K562 (cell line): Measurements from ENCODE around the gene TMEM209. TPM values are rescaled to one million over a fixed set of nuclear protein-coding genes. Genes with fewer than 3 reads are reported as not detected.
"Not testable (repeated sequence)": the region's sequence is repeated elsewhere in the genome, so short reads cannot be mapped to it uniquely, and the experiment has no call there.

Source experiments
- ATAC-seq: fragments of 200-7000 bp; cut with Tn5 transposase; 3 replicates; pipeline ENCODE4 v1.9.1; 2020; ENCODE audit warnings: moderate library complexity
- BruUV-seq: library from RNA; stranded (reverse); fragments of 400-500 nt; replicated peaks from 2 replicates; lab custom pipeline; 2021; lab: Mats Ljungman, UMichigan
- CTCF ChIA-PET: fragments of 300-600 bp; formaldehyde crosslinking; extraction: SDS; loops from one replicate; lab custom pipeline; 2021; ENCODE audit warnings: low intra/inter-chr PET ratio; lab: Yijun Ruan, JAX
- POLR2A ChIA-PET: fragments of 300-600, 350-650 bp; sonication (Branson Sonifier 250); formaldehyde crosslinking; extraction: SDS; loops from one replicate; lab custom pipeline; 2021; ENCODE audit warnings: antibody characterized with exemption, inconsistent platforms; lab: Yijun Ruan, JAX
- DNase-seq, 4 experiments: peaks; one replicate each; pipeline versions ENCODE4 v3.0.0 to v3.0.0-alpha.2; 2011 to 2018; ENCODE audit warnings: low spot score in 3 of 4, mixed read lengths in 3 of 4; ENCODE audit errors: extremely low read depth in 1 of 4
- FAIRE-seq: peaks from 2 replicates; lab custom pipeline; 2011; peaks lifted over from hg19 to GRCh38; lab: Jason Lieb, UNC
- H2AFZ ChIP-seq: 2 replicates; pipeline ENCODE4 v1.6.0; 2011; ENCODE audit warnings: low read depth, low read length, control low read depth, inconsistent platforms
- H3K27ac ChIP-seq: fragments of 200-600 bp; 3 replicates; pipeline ENCODE4 v1.8.0; 2011; ENCODE audit warnings: low read depth, mild to moderate bottlenecking, control low read depth, inconsistent platforms, low read length, moderate library complexity, mixed read lengths; ENCODE audit errors: extremely low read depth
- H3K27me3 ChIP-seq, 2 experiments: fragments of 300-600 bp in 1 of 2; 2 replicates in 1 of 2; 3 replicates in 1 of 2; pipeline versions ENCODE4 v1.6.0 to v1.8.0; 2011; ENCODE audit warnings: inconsistent platforms in 2 of 2, low read length in 2 of 2, mild to moderate bottlenecking in 1 of 2, mixed read lengths in 1 of 2, moderate library complexity in 1 of 2; ENCODE audit not compliant: control insufficient read depth in 2 of 2, insufficient read depth in 2 of 2
- H3K36me3 ChIP-seq: fragments of 300-600 bp; 3 replicates; pipeline ENCODE4 v1.8.0; 2011; ENCODE audit warnings: mild to moderate bottlenecking, low read length, inconsistent platforms; ENCODE audit not compliant: control insufficient read depth, insufficient read depth
- H3K4me1 ChIP-seq, 2 experiments: fragments of 200-600 bp in 1 of 2; replicated peaks in 1 of 2; 2 replicates in 1 of 2; 3 replicates in 1 of 2; pipeline versions ENCODE4 v1.5.1 to v1.8.0; 2011; ENCODE audit warnings: inconsistent platforms in 2 of 2, low read length in 2 of 2, mild to moderate bottlenecking in 1 of 2, mixed read lengths in 1 of 2, moderate library complexity in 1 of 2; ENCODE audit not compliant: control insufficient read depth in 2 of 2, insufficient read depth in 2 of 2
- H3K4me2 ChIP-seq: 2 replicates; pipeline ENCODE4 v1.6.1; 2011; ENCODE audit warnings: low read length, control low read depth, inconsistent platforms, mixed read lengths; ENCODE audit not compliant: insufficient read depth
- H3K4me3 ChIP-seq: fragments of 200-600 bp; sonication (generic), shearing (Covaris generic); 2 replicates; pipeline ENCODE4 v1.5.1; 2016; ENCODE audit warnings: control low read depth, inconsistent platforms
- H3K79me2 ChIP-seq: fragments of 200-600 bp; 3 replicates; pipeline ENCODE4 v1.8.0; 2011; ENCODE audit warnings: low read length, inconsistent platforms; ENCODE audit not compliant: control insufficient read depth, insufficient read depth
- H3K9ac ChIP-seq, 2 experiments: 2 replicates each; pipeline versions ENCODE4 v1.6.0 to v1.6.1; 2011; ENCODE audit warnings: low read depth in 2 of 2, low read length in 2 of 2, control low read depth in 1 of 2, inconsistent platforms in 1 of 2, mild to moderate bottlenecking in 1 of 2, mixed read lengths in 1 of 2; ENCODE audit not compliant: insufficient read depth in 1 of 2
- H3K9me1 ChIP-seq: one replicate; pipeline ENCODE4 v1.6.0; 2011; ENCODE audit warnings: inconsistent platforms, mild to moderate bottlenecking, low read length, moderate library complexity; ENCODE audit not compliant: control insufficient read depth, insufficient read depth
- H3K9me3 ChIP-seq: replicated peaks from 2 replicates; pipeline ENCODE4 v1.5.1; 2011; ENCODE audit warnings: low read depth, low read length, inconsistent platforms; ENCODE audit not compliant: control insufficient read depth, insufficient read depth
- H4K20me1 ChIP-seq: replicated peaks from 2 replicates; pipeline ENCODE4 v1.6.1; 2011; ENCODE audit warnings: low read length, inconsistent platforms, mixed read lengths; ENCODE audit not compliant: control insufficient read depth, insufficient read depth
- ATF3 ChIP-seq, 2 experiments: fragments of 450-650 bp in 1 of 2; sonication (generic) in 1 of 2; formaldehyde crosslinking in 1 of 2; IDR thresholded peaks in 1 of 2; conservative IDR thresholded peaks in 1 of 2; 2 replicates each; pipeline versions ENCODE4 v1.6.1 to v1.8.1; 2016 to 2023; ENCODE audit warnings: mild to moderate bottlenecking in 2 of 2, moderate library complexity in 2 of 2, inconsistent platforms in 1 of 2, missing genetic modification reagents in 1 of 2
- CEBPB ChIP-seq: fragments of 450-650 bp; IDR thresholded peaks from 2 replicates; pipeline ENCODE4 v1.6.1; 2016; ENCODE audit warnings: missing genetic modification characterization, missing compliant biosample characterization
- CEBPG ChIP-seq, 3 experiments: fragments of 200-800 bp in 1 of 3; sonication (Bioruptor generic) in 1 of 3; sonication (generic) in 1 of 3; formaldehyde crosslinking in 1 of 3; IDR thresholded peaks in 2 of 3; conservative IDR thresholded peaks in 1 of 3; 2 replicates each; pipeline versions ENCODE4 v1.6.1 to v1.8.0; 2016 to 2022; ENCODE audit warnings: missing compliant biosample characterization in 2 of 3, missing genetic modification characterization in 2 of 3, mild to moderate bottlenecking in 1 of 3, missing genetic modification reagents in 1 of 3
- DPF2 ChIP-seq: fragments of 450-650 bp; IDR thresholded peaks from 2 replicates; pipeline ENCODE4 v1.6.1; 2016
- E2F5 ChIP-seq: sonication (generic); formaldehyde crosslinking; IDR thresholded peaks from 2 replicates; pipeline ENCODE4 v1.8.0; 2022; ENCODE audit warnings: mild to moderate bottlenecking, missing genetic modification reagents
- SUPT5H ChIP-seq: fragments of 450-650 bp; IDR thresholded peaks from 2 replicates; pipeline ENCODE4 v1.6.1; 2016
- ZNF121 ChIP-seq: sonication (generic); formaldehyde crosslinking; conservative IDR thresholded peaks from 2 replicates; pipeline ENCODE4 v1.8.0; 2022; ENCODE audit warnings: missing genetic modification reagents
- WGBS: fragments of 100-300 bp; shearing (Covaris generic); methylation state at CpG from one replicate; pipeline ENCODE4 v1.1.6; 2016; ENCODE audit warnings: low coverage, mixed read lengths; ENCODE audit not compliant: insufficient coverage; ENCODE audit errors: missing lambda C conversion rate; 5-methylcytosine and 5-hydroxymethylcytosine counted together
- in situ Hi-C: fragments of 300-500 bp; cut with MboI; formaldehyde crosslinking; loops from 4 replicates; pipeline ENCODE4 v1.15.0; 2018; ENCODE audit warnings: inconsistent platforms, mixed read lengths
- intact Hi-C: fragments of 100-400 bp; cut with micrococcal nuclease; formaldehyde crosslinking; loops from 2 replicates; pipeline ENCODE4 v1.14.2; 2022
- polyA plus RNA-seq, 8 experiments: library from polyadenylated mRNA; depleted of rRNA in 4 of 8; stranded (reverse) in 5 of 8; unstranded in 3 of 8; fragments of >200 nt; fragmentation: Nextera tagmentation in 2 of 8; fragmentation: Illumina TruSeq in 1 of 8; extraction: Ambion mirVana in 2 of 8; extraction: Trizol in 1 of 8; gene quantifications; 2 replicates each; pipeline versions ENCODE4 v1.2.1 to v1.2.3, GENCODE V29; 2011 to 2014; ENCODE audit warnings: inconsistent platforms in 1 of 8, missing spikeins in 1 of 8
- total RNA-seq, 7 experiments: library from RNA; depleted of rRNA in 6 of 7; stranded (reverse); fragments of >200 nt in 6 of 7; fragmentation: Illumina TruSeq in 2 of 7; extraction: Trizol in 2 of 7; gene quantifications; 2 replicates each; pipeline versions ENCODE4 v1.2.1 to v1.2.3, GENCODE V29; 2011 to 2021; ENCODE audit warnings: low replicate concordance in 1 of 7

The TMEM209 gene
- total and polyA plus RNA-seq, 9 of the 15 experiments (the other 6 are each of a cell fraction or from before 2014, with no cell fraction given), result 36.8 to 116 (median 76.6) TPM

GRCh38 chr7:130187360-130187759 is 17.8 kb downstream of the TMEM209 start (continued):
- TF ChIP-seq E2F5 (no peak), DPF2 (peak; percentile 23; the same call in 1 of the 2 replicates)

- H3K4me1 ChIP-seq; in situ Hi-C loops; H3K4me2 ChIP-seq; H3K9ac ChIP-seq; H3K4me3 ChIP-seq; ATAC-seq; H4K20me1 ChIP-seq; DNase-seq; H3K27me3 ChIP-seq; H2AFZ ChIP-seq; H3K27ac ChIP-seq; FAIRE-seq; H3K9me1 ChIP-seq; BruUV-seq; CTCF ChIA-PET; intact Hi-C loops; H3K9me3 ChIP-seq; TF ChIP-seq CEBPG (CRISPR knock-in tag; IDR thresholded peaks at IDR 0.05); ATF3 (CRISPR knock-in tag; conservative IDR thresholded peaks at IDR 0.05): not testable (repeated sequence)
- 80% methylated on average over 5 of the region's 5 CpGs for WGBS
- TF ChIP-seq SUPT5H (0 out of 2 replicates have a peak, but pooled peaks have one; percentile 25), CEBPG (tag; conservative IDR thresholded peaks at IDR 0.05 in 1 of 2, IDR thresholded peaks at IDR 0.05 in 1 of 2) (peak in 1 of 2 experiments; percentile 45; a peak in 3 of 4 replicates), ATF3 (IDR thresholded peaks at IDR 0.05) (peak; percentile 23; the same call in 1 of the 2 replicates), ZNF121 (CRISPR knock-in tag) (peak; percentile 83), CEBPB (peak; percentile 84)
- H3K79me2 ChIP-seq, result peaks cover 31% of the 10 kb centered on the region
- POLR2A ChIA-PET, result interaction anchor here (0.8 to 1.9 kb wide), 4 partner anchors 8 to 13 kb away, joined by 3 to 7 read pairs (median 4); no protein-coding TSS in a partner anchor
- H3K36me3 ChIP-seq, result peaks cover 88% of the 10 kb centered on the region
Observed at GRCh38 chr7:130184349-130184748, 20.9 kb downstream of the TMEM209 start.
